Trophoblast cell (in vitro differentiated cells and primary cell): ENCODE measurements around the gene TCP11L2.

ENCODE experiments used
- DNase-seq, 2 donors: peaks; one replicate each; pipeline ENCODE4 v3.0.0-alpha.2; 2016
- H2AFZ ChIP-seq: 2 replicates; pipeline ENCODE4 v1.6.1; 2013; ENCODE audit warnings: low read length, moderate library complexity, mild to moderate bottlenecking; ENCODE audit not compliant: insufficient read depth, poor library complexity
- H2AK5ac ChIP-seq: 2 replicates; pipeline ENCODE4 v1.6.1; 2013; ENCODE audit warnings: mild to moderate bottlenecking, low read length
- H2BK120ac ChIP-seq: 2 replicates; pipeline ENCODE4 v1.6.1; 2013; ENCODE audit warnings: low read length, mild to moderate bottlenecking, moderate library complexity; ENCODE audit not compliant: insufficient read depth, poor library complexity
- H2BK12ac ChIP-seq: 2 replicates; pipeline ENCODE4 v1.6.1; 2013; ENCODE audit warnings: mild to moderate bottlenecking, low read length, moderate library complexity
- H2BK5ac ChIP-seq: 2 replicates; pipeline ENCODE4 v1.6.1; 2013; ENCODE audit warnings: low read length, low read depth, moderate library complexity, mild to moderate bottlenecking; ENCODE audit not compliant: poor library complexity
- H3K14ac ChIP-seq: 2 replicates; pipeline ENCODE4 v1.6.1; 2013; ENCODE audit warnings: mild to moderate bottlenecking, low read length
- H3K18ac ChIP-seq: 2 replicates; pipeline ENCODE4 v1.6.1; 2013; ENCODE audit warnings: mild to moderate bottlenecking, low read length
- H3K23ac ChIP-seq: 2 replicates; pipeline ENCODE4 v1.6.1; 2013; ENCODE audit warnings: low read length
- H3K27ac ChIP-seq: 2 replicates; pipeline ENCODE4 v1.5.1; 2013; ENCODE audit warnings: low read depth, mild to moderate bottlenecking, inconsistent platforms, low read length, moderate library complexity
- H3K27me3 ChIP-seq: 2 replicates; pipeline ENCODE4 v1.6.1; 2013; ENCODE audit warnings: inconsistent platforms, mild to moderate bottlenecking, low read length, moderate library complexity; ENCODE audit not compliant: insufficient read depth
- H3K36me3 ChIP-seq, 2 experiments: 1 replicate in 1 of 2; 2 replicates in 1 of 2; pipeline ENCODE4 v1.6.1; 2013; ENCODE audit warnings: low read length in 2 of 2, mild to moderate bottlenecking in 2 of 2, moderate library complexity in 1 of 2; ENCODE audit not compliant: insufficient read depth in 2 of 2, control insufficient read depth in 1 of 2
- H3K4ac ChIP-seq: 2 replicates; pipeline ENCODE4 v1.6.1; 2013; ENCODE audit warnings: low read depth, mild to moderate bottlenecking, low read length, moderate library complexity
- H3K4me1 ChIP-seq, 2 experiments: 1 replicate in 1 of 2; 2 replicates in 1 of 2; pipeline ENCODE4 v1.6.1; 2013; ENCODE audit warnings: low read length in 2 of 2, mild to moderate bottlenecking in 2 of 2, moderate library complexity in 1 of 2; ENCODE audit not compliant: insufficient read depth in 2 of 2, control insufficient read depth in 1 of 2
- H3K4me2 ChIP-seq: 2 replicates; pipeline ENCODE4 v1.6.1; 2013; ENCODE audit warnings: inconsistent platforms, mild to moderate bottlenecking, low read length, moderate library complexity
- H3K4me3 ChIP-seq: 2 replicates; pipeline ENCODE4 v1.5.1; 2013; ENCODE audit warnings: mild to moderate bottlenecking, low read depth, low read length, inconsistent platforms
- H3K79me1 ChIP-seq: one replicate; pipeline ENCODE4 v1.6.1; 2013; ENCODE audit warnings: low read length
- H3K79me2 ChIP-seq: 2 replicates; pipeline ENCODE4 v1.6.1; 2013; ENCODE audit warnings: low read length, mild to moderate bottlenecking; ENCODE audit not compliant: control insufficient read depth, insufficient read depth, poor library complexity
- H3K9ac ChIP-seq: 2 replicates; pipeline ENCODE4 v1.6.1; 2013; ENCODE audit warnings: mild to moderate bottlenecking, low read length
- H3K9me3 ChIP-seq: 2 replicates; pipeline ENCODE4 v1.6.1; 2013; ENCODE audit warnings: low read depth, mild to moderate bottlenecking, control low read depth, inconsistent platforms, low read length; ENCODE audit not compliant: insufficient read depth
- H4K12ac ChIP-seq: 2 replicates; pipeline ENCODE4 v1.6.1; 2013; ENCODE audit warnings: low read depth, mild to moderate bottlenecking, low read length, moderate library complexity
- H4K8ac ChIP-seq: 2 replicates; pipeline ENCODE4 v1.6.1; 2013; ENCODE audit warnings: low read depth, mild to moderate bottlenecking, low read length, moderate library complexity
- H4K91ac ChIP-seq: one replicate; pipeline ENCODE4 v1.6.1; 2013; ENCODE audit warnings: low read depth, mild to moderate bottlenecking, low read length, moderate library complexity
- WGBS: extraction: QIAGEN DNeasy Blood & Tissue Kit; methylation state at CpG from one replicate; pipeline ENCODE4 v1.1.7; 2013; ENCODE audit warnings: missing lambda C conversion rate; ENCODE audit not compliant: insufficient read length, insufficient coverage; ENCODE audit errors: extremely low coverage; 5-methylcytosine and 5-hydroxymethylcytosine counted together

TCP11L2 gene

DNA sequence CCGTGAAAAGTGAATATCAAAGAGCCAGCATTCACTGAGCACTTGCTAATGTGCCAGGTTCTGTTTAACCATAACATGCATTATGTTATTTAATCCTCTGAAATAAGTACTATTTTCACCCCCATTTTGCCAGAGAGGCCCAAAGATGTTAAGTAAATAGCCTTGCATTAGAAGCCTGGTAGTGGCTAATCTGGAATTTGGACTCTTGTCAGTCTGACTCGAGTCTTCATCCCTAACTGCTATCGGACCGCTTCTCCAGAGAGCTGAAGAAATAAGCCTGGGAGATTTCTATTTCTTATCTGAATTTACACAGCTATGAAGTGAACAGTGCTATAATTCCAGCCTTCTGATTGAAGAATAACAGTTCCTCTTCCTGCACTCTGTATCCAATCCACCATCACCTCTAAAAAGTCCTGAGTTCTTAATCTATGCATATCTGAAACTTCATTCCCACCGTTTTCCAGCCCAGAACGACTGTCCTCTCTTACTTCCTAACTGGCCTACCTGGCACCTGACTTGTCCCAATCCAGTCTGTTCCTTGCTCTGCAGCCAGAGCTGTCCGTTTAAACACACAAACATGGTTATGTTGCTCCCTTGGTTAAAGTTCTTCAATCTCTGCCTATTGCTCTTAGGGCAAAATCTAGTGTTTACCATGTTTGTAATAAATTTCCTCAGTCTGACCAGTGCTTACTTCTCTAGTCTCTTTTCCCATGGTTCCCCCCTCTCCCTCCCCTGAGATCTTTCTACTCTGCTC, 57.3 kb downstream of the TCP11L2 start:
- Histone ChIP-seq H3K9ac (no peak overlapping the region), H2BK120ac (no peak overlapping the region), H3K4me1 (no peaks in the 10 kb centered on the region), H3K4ac (no peak overlapping the region), H3K14ac (no peak overlapping the region), H3K27ac (no peak overlapping the region), H4K91ac (peak overlapping the region; percentile 51), H3K79me2 (peaks cover 2% of the 10 kb centered on the region), H4K8ac (no peak overlapping the region), H3K4me2 (no peak overlapping the region), H3K79me1 (peaks cover 10% of the 10 kb centered on the region), H3K27me3 (no peaks in the 10 kb centered on the region), H2AK5ac (no peak overlapping the region), H3K23ac (no peak overlapping the region), H4K12ac (no peak overlapping the region), H2BK5ac (no peak overlapping the region), H3K36me3 (no peaks in the 10 kb centered on the region), H2BK12ac (no peak overlapping the region), H2AFZ (no peak overlapping the region), H3K18ac (no peak overlapping the region), H3K9me3 (no peaks in the 10 kb centered on the region), H3K4me3 (no peak overlapping the region)
- WGBS = no CpG with 5 or more reads among the region's 7 CpGs
- peak in 1 of 2 donors; percentile 3 for DNase-seq

DNA sequence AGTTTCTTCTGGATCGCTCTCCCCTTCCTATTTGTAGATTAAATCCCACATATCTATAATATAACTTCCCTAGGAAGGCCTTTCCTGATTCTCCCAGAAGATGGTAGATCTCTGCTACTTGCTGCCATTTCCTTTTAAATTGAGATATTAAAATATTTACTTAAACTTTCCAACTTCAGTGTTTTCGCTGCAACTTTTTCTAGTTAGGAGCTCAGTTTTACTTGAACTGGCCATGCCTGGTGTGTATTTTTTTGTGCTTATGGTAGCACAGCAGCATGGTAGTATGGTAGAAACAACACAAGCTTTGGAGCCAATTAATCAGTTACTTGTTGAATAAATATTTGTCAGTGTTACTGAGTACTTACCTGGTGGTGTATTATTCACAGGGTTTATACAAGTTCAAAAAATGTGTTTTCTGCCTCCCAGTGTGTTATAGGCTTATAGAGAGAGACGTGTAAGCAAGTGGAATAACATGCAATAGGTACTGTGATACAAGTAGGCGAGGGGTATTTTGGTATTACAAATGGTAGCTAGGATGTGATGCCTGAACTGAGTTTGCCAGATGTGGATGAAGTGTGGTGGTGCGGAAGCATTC, 58.0 kb downstream of the TCP11L2 start:
- Histone ChIP-seq H2AFZ (no peak overlapping the region), H4K12ac (no peak overlapping the region), H3K4me3 (no peak overlapping the region), H3K4ac (no peak overlapping the region), H3K79me1 (peaks cover 10% of the 10 kb centered on the region), H3K9me3 (no peaks in the 10 kb centered on the region), H2AK5ac (no peak overlapping the region), H3K36me3 (no peaks in the 10 kb centered on the region), H3K27me3 (no peaks in the 10 kb centered on the region), H3K14ac (no peak overlapping the region), H3K9ac (no peak overlapping the region), H4K8ac (no peak overlapping the region), H3K23ac (no peak overlapping the region), H3K4me2 (no peak overlapping the region), H3K18ac (no peak overlapping the region), H3K27ac (no peak overlapping the region), H2BK5ac (no peak overlapping the region), H4K91ac (no peak overlapping the region), H3K79me2 (peaks cover 2% of the 10 kb centered on the region), H3K4me1 (no peaks in the 10 kb centered on the region), H2BK120ac (no peak overlapping the region), H2BK12ac (no peak overlapping the region)
- WGBS = no CpG with 5 or more reads among the region's 5 CpGs
- no peak for DNase-seq

DNA sequence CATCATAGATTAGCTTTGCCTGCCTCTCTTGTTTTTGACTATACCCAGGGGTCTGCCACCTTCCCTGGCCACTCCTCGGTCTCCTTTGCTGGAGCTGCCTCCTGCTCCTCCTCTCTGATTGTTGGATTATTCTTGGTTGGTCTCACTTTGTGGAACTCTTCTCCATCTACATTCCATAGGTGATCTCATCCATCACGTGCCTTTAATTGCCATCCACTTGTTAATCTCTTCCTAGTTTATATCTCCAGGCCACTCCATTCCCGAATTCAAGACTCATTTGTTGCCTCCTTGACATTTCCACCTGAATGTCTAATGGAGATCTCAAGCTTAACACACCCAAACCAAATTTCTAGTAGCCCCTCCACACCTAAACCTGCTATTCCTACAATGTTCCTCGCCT, 60.4 kb downstream of the TCP11L2 start:
- Histone ChIP-seq H3K79me1 (peaks cover 7% of the 10 kb centered on the region), H3K4me3 (no peak overlapping the region), H3K4me2 (no peak overlapping the region), H3K14ac (no peak overlapping the region), H2BK120ac (no peak overlapping the region), H3K18ac (no peak overlapping the region), H2AK5ac (no peak overlapping the region), H3K23ac (no peak overlapping the region), H3K27ac (no peak overlapping the region), H4K8ac (no peak overlapping the region), H2BK5ac (no peak overlapping the region), H3K9ac (no peak overlapping the region), H3K4me1 (no peaks in the 10 kb centered on the region), H3K4ac (no peak overlapping the region), H4K91ac (no peak overlapping the region), H3K79me2 (no peaks in the 10 kb centered on the region), H3K9me3 (no peaks in the 10 kb centered on the region), H4K12ac (no peak overlapping the region), H3K27me3 (no peaks in the 10 kb centered on the region), H2AFZ (no peak overlapping the region), H3K36me3 (no peaks in the 10 kb centered on the region), H2BK12ac (no peak overlapping the region)
- peak in 1 of 2 donors; percentile 10 for DNase-seq
- no CpG with 5 or more reads among the region's 4 CpGs for whole genome bisulfite sequencing

DNA sequence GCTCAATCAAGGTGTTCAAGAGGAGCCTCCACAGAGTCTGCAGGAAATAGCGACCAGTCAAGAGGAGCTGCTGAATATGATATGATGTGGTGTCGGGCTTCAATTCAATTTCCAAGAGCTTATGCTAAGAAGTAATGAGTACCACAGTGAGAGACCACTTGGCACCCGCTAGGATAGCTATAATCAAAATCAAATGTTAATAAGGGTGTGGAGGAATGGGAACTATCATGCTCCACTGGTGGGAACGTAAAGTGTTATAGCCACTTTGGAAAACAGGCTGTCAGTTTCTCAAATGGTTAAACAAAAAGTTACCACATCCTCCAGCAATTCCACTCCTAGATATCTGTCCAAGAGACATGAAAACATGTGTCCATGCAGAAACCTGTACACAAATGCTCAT, 61.7 kb downstream of the TCP11L2 start:
- no peaks in the 10 kb centered on the region for H3K9me3 ChIP-seq
- no peak overlapping the region for H2AFZ ChIP-seq
- H3K4me1 ChIP-seq = no peaks in the 10 kb centered on the region
- H3K18ac ChIP-seq = no peak overlapping the region
- no peak overlapping the region for H3K27ac ChIP-seq
- H2BK5ac ChIP-seq = no peak overlapping the region
- no peak for DNase-seq
- no peaks in the 10 kb centered on the region for H3K27me3 ChIP-seq
- H3K4me3 ChIP-seq = no peak overlapping the region
- no peak overlapping the region for H3K4ac ChIP-seq
- H3K79me2 ChIP-seq = no peaks in the 10 kb centered on the region
- H3K9ac ChIP-seq = no peak overlapping the region
- H3K36me3 ChIP-seq = no peaks in the 10 kb centered on the region
- H4K91ac ChIP-seq = no peak overlapping the region
- H3K79me1 ChIP-seq = no peaks in the 10 kb centered on the region
- H4K12ac ChIP-seq = no peak overlapping the region
- no CpG with 5 or more reads among the region's 4 CpGs for WGBS
- no peak overlapping the region for H3K14ac ChIP-seq
- no peak overlapping the region for H4K8ac ChIP-seq
- no peak overlapping the region for H2BK12ac ChIP-seq
- H3K23ac ChIP-seq = no peak overlapping the region
- H2AK5ac ChIP-seq = no peak overlapping the region
- no peak overlapping the region for H3K4me2 ChIP-seq
- H2BK120ac ChIP-seq = no peak overlapping the region
